Limb (tissue), 2 donors: Measurements from ENCODE around the gene PLCXD1.

Experiments used
- DNase-seq, 2 donors: peaks; one replicate each; pipeline ENCODE4 v3.0.0-alpha.2; 2016; ENCODE audit errors: extremely low spot score in 2 of 2

Gene PLCXD1

DNA sequence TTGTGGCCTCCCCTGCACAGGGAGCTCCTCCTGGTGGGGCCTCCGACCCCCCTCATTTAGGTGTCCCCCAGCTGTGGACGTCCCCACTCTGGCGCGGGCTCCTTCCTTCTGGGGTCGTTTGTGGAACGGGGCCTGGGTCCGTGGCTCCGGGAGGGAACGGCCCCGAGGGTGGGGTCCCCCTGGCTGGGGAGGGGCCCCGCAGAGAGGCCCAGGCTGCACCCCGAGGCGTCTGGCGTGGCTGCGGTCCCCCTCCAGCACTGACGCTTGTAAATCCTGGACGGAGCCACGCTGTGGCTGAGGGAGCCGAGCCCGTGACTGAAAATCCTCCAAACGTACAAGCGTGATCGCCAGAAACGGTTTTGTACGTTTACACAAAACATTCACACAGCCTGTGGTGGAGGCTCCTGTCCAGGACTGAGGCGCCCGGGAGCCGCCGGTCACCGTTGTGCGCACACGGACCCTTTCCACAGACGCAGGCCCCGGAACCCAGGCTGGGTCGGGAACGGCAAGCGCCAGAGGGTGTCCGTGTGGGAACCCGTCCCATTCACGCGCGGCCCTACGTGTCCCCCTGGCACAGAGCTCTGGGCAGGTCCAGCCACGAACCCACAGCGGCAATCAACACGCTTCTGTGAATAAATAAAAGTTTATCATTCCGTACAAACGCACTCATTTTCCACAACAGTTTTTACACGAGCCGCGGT is 52.6 kb downstream of the PLCXD1 start:
- no peak for DNase-seq

- DNase-seq: no peak
Observed at GRCh38 chrX:334331-334891, 53.2 kb downstream of the PLCXD1 start.

DNA sequence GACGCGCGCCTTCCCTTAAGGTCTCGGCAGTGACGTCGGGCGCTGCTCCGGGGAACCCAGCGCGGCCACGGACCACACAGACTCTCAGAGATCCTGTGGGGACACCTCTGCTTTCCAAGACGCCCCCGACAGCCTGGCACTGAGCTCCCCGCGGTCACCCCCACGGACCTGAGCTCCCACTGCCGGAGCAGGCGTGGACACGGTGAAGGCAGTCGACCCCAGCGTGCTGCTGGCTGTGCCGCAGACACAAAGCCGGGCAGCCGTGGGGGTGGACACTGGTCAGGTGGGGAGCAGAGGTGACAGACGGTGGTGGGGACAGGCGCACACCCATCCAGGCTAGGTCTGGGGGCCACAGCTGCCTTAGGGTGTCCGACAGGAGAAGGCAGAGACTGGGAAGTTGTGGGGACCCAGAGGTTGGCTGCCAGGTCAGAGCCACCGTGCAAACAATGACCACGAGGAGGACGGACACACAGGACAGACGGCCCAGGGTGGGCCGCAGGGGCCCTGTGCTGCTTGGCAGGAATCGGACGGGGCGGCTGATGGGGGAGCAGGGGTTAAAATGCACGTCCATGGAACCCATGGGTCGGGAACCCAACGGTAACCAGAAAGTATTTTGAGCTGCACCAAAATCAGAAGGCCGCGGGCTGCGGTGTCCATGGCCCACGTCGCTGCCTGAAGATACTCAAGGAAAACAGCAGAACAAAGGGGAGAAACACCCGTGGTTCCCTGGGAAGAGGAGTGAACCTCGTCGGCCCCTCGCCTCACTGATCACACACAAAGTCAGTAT is 54.0 kb downstream of the PLCXD1 start:
- no peak for DNase-seq

DNA sequence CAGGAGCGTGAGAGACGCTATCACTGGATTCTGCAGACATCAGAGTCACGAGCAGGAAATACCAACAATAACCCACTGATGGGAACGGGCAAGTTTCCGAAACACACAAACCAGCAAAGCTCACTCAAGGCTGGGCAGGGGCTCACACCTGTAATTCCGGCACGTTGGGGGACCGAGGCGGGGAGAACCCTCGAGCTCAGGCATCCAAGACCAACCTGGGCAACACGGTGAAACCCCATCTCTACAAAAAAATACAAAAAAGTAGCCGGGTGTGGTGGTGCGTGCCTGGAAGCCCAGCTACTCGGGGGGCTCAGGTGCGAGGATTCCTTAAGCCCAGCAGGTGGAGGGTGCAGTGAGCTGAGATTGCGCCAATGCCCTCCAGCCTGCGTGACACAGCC is 54.6 kb downstream of the PLCXD1 start:
- no peak for DNase-seq

DNA sequence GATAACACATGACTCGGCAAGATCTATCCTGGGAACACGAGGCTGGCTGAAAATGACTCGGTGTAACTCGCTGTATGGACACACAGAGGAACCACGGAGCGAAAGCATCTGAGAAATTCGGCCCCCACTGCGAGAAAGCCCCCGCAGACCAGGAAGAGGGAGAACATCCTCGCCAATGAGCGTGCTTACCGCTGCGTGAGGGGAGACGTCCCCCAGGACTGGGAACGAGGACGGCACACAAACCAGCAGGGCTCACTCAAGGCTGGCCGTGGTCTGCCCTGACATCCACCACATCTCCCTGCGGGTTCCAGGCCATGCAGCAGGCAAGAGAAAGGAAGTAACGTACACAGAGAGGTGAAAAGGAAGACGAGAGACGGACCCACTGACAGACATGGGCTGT is 55.0 kb downstream of the PLCXD1 start:
- no peak for DNase-seq

DNA sequence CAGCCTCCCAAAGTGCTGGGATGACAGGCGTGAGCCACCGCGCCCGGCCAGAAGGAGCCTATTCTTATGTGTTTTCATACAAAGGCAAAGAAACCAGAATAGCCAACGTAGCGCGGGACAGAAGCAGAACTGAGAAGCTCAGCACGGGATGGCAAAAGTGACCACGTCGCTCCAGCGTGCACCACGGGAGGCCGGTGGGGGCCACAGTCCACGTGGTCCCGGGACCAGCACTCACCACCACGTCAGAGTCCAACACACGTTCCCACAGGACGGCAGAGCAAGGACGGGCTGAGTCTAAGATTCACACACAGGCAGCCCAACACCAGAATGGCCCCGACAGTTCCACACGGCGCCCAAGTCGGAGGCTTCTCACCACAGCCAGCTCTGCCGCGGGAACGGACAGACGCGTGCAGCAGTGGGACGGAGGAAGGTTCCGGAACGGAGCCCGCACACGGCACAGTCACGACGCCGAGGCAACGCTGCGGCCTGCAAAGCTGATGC is 56.2 kb downstream of the PLCXD1 start:
- no peak for DNase-seq

DNA sequence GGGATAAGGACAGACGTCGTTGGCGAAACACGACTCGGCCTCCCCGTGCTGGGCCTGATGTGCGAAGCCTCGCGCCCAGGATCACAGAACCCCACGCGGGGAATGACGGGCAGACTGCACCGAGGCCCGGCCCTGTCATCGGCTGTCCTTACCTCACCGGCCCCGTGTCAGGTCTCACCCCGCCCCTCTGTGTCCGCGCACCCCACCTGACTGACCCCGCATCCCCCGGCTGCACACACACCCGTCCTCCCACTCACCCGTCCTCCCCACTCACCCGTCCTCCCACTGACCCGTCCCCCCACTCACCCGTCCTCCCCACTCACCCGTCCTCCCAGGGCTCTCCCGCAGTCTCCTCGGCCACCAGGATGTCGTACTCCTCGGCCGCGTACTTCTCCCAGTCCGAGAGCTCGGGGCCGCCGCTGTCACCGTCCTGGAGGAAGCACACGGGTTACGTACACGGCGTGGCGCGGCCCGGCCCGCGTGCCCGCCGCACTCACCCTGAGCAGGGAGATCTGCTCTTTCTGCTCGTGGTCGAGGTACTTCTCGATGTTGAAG is 57.2 kb downstream of the PLCXD1 start:
- no peak for DNase-seq

- no peak for DNase-seq
Observed at GRCh38 chrX:338836-339400, 57.7 kb downstream of the PLCXD1 start.

GRCh38 chrX:340121-340520 is 58.9 kb downstream of the PLCXD1 start:
- DNase-seq: no peak

- no peak for DNase-seq
Observed at GRCh38 chrX:340641-341423, 59.7 kb downstream of the PLCXD1 start.

GRCh38 chrX:341541-342101 is 60.4 kb downstream of the PLCXD1 start:
- DNase-seq: no peak

DNA sequence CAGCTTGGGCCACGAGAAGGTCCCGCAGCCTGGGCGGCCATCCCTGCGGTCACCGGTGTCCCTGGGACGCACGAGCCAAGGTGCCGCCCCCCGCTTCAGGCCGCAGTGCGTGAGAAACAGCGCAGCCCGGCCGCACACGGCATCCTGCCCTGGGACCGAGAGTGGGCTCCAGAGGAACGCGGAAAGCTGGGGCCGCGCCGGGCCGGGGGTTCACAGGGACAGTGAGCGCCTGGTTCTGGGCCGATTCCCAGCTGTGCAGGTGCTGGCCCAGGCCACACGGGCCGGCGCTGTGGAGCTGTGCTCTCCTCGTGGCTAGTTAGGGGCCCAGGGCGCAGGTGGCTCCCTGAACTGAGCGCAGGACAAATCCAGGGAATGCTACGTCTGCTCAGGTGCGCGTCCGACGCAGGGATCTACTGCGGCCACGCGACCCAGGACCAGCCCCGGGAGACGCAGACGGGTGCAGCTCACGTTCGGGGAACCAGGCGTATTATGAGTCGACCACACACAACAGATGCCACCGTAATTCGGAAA is 63.3 kb downstream of the PLCXD1 start:
- DNase-seq: no peak

- no peak for DNase-seq
Observed at GRCh38 chrX:345020-345925, 64.1 kb downstream of the PLCXD1 start.

DNA sequence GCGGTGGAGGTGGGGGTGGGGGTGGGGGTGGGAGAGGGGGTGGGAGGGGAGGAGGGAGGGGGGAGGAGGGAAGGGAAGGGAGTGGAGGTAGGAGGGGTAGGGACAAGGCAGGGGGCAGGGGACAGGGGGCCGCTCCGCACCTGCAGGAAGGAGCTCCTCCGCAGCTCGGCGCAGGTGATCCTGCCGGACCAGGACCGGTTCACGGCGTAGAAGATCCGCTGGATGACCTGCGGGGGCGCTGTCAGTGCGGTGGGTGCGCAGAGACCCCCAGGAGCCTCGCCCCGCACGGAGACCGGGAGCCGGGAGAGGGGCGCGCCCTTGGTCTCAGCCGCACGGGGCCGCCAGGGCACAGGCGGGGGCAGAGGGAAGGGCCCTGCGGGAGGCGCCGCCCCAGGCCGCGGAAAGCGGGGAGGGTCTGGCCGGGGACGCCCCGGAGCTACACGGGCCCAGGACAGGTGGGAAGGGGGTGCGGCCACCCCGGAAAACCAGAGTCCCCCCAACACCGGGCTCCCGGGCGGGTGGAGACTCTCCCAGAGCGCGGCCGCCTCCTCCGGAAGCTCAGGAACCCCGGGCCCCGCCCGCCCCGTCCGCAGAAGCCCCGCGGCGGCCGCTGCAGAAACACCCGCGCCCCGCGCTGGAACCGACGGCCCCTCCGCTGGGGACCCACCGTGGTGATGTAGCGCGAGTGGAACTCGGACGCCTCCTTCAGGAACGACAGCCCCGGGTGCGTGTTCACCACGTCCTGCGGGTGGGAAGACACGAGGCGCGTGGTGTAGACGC is 65.0 kb downstream of the PLCXD1 start:
- no peak for DNase-seq

DNA sequence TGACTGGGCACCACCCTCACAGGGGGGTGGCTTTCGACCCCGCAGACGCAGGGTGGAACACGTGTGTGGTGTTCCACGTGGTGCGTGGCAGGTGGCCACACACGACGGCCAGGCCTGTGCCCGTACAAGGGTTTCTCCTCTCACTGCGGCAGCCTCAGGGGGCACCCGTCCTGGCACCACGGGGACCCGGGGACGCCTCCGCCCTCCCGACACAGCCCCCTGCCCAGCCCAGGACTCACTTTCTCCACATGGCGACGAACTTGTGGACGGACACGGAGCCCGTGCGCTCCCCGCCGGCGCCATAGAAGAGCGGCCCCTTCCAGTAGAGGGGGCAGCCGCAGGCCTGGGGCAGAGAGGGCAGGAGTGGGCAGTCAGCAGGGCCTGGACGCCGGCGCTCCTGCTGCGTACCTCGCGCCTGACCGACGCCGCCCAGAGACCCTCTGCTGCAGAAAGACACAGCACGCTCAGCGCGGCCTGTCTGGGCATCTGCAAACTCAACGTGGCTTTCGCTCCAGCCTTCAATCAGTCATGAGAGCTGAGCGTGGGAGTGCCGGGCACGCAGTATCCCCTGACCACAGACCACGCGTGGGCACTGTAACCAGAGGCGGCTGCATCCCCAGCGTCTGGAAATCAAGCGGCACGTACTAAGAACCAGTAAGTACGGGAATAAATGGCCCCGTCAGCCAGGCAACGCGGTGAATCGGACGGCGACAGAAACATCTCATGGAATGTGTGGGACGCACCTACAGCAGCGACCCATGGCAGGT is 66.4 kb downstream of the PLCXD1 start:
- DNase-seq: no peak

DNA sequence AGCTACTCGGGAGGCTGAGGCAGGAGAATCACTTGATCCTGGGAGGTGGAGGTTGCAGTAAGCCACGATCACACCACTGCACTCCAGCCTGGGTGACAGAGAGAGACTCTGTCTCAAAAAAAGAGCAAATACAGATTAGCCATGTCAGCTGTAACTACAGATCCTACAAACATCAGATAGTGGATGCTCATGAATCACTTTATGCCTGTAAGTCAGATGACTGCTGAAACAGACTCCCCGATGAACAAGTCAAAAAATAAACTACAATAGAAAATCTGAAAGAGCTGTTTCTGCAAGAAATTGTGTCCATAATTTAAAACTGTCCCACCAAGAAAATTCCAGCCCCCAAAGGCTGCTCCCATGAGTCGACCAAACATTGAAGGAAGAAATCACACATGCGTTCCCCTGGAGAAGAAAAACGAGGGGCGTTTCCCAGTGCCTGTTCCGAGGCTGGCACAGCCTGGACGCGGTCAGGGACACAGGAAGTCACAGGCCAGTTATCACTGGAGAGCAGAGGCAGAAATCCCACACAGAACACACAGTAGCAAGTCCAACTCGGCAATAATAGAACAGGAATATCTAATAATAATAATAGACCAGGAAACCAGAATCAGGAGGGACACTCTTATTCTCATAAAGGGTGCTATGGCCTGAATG is 67.4 kb downstream of the PLCXD1 start:
- no peak for DNase-seq

DNA sequence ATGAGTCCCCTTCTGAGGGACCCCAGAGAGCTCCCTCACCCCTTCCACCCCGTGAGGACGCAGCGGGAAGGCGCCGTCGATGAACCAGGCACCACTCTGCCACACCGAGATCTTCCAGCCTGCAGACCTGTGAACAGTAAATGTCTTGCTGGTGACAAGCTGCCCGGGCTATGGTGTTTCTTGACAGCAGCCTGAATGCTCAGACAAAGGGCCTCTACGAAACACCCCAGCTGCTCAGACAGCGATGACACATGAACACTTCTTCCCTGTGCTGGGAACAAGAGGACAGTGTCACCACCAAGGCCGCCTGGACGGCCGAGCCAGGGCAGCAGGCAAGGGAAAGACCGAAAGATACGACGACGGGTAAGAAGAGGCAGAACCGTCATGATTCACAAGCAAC is 68.0 kb downstream of the PLCXD1 start:
- no peak for DNase-seq
